AG20443 (cell line): ENCODE data around the gene EDARADD.
"Not testable (repeated sequence)": the region's sequence is repeated elsewhere in the genome, so short reads cannot be mapped to it uniquely, and the experiment has no call there.

Experiments
- DNase-seq: peaks from one replicate; pipeline ENCODE4 v3.0.0; 2012; ENCODE audit warnings: low spot score, mixed read lengths

The EDARADD gene

GRCh38 chr1:236489710-236490377 is 95.8 kb downstream of the EDARADD start:
- DNase-seq, result peak; percentile 65

- DNase-seq, result no peak
Measured at GRCh38 chr1:236491469-236492136, 97.5 kb downstream of the EDARADD start.

GRCh38 chr1:236492378-236492777 is 98.3 kb downstream of the EDARADD start:
- no peak for DNase-seq

- DNase-seq, result no peak
Measured at GRCh38 chr1:236494082-236494481, 100.0 kb downstream of the EDARADD start.

- no peak for DNase-seq
Measured at GRCh38 chr1:236494586-236495466, 100.7 kb downstream of the EDARADD start.

GRCh38 chr1:236495467-236496112 is 101.5 kb downstream of the EDARADD start:
- no peak for DNase-seq

GRCh38 chr1:236497908-236498307 is 103.8 kb downstream of the EDARADD start:
- DNase-seq, result no peak

DNA sequence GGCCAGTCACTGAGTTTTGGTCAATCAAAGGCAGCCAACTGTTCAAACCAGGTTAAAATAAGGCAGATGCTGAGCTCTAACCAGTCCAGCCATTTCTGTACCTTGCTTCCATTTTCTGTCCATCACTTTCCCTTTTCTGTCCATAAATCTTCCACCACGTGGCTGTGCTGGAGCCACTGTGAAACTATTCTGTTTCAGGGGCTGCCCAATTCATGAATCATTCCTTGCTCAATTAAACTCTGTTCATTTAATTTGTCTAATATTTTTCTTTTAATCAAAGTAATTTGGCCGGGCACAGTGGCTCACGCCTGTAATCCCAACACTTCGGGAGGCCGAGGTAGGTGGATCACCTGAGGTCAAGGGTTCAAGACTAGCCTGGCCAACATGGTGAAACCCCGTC is 107.0 kb downstream of the EDARADD start:
- no peak for DNase-seq

DNA sequence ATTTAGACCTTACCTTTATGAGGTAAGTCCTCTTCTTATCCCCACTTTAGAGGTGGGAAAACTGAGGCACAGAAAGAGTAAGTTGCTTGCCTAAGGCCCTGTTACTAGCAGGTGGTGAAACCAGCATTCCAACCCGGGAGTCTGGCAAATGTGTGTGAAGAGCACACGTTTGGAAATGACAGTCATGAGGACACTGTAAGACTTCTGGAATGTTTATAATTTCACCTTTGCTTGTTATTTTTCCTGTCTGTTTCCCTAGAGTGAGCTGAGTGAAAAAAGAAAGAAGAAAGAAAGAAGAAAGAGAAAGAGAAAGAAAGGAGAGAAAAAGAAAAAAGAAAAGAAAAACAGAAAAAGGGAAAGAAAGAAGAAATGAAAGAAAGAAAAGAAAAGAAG is 108.5 kb downstream of the EDARADD start:
- DNase-seq, result no peak

GRCh38 chr1:236502972-236503639 is 109.0 kb downstream of the EDARADD start:
- DNase-seq, result peak; percentile 70

DNA sequence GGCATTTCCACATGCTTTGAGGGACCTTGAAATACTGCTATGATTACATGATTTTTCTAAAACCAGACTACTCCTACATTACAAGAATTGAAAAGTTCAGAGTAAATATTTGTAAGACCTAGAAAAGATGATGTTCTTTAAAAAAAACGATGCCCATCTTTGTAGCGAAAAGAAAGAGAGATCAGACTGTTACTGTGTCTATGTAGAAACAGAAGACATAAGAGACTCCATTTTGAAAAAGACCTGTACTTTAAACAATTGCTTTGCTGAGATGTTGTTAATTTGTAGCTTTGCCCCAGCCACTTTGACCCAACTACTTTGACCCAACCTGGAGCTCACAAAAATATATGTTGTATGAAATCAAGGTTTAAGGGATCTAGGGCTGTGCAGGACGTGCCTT is 110.3 kb downstream of the EDARADD start:
- not testable (repeated sequence) for DNase-seq

- peak; percentile 33 for DNase-seq
Measured at GRCh38 chr1:236507022-236507700, 113.1 kb downstream of the EDARADD start.

DNA sequence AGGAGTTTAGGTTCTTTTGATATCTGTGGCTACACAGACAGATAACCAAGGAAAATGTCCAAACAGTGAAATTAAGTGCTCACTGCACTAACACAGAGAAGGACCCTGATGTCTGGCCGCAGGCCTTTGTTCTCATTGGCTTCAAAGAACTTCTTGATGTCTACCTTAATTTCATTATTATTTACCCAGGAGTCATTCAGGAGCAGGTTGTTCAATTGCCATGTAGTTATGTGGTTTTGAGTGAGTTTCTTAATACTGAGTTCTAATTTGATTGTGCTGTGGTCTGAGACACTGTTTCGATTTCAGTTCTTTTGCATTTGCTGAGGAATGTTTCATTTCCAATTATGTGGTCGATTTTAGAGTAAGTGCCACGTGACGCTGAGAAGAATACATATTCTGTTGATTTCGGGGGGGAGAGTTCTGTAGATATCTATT is 114.5 kb downstream of the EDARADD start:
- no peak for DNase-seq

DNA sequence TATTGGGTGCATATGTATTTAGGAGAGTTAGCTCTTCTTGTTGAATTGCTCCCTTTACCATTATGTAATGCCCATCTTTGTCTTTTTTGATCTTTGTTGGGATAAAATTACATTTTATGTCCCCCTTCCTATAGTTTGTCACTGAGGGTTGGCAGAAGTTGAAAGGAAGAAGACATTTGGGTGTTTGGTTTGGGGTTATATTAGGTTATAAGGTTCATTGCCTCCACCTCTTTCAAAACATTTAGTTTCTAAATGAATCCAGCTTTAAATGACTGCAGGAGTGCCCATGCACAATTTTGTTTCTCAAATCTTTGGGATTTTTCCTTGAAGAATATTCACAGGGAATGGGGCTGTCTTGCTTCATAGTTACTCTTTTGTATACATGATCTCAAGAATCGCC is 115.1 kb downstream of the EDARADD start:
- no peak for DNase-seq

- DNase-seq, result no peak
Measured at GRCh38 chr1:236509647-236510401, 115.7 kb downstream of the EDARADD start.

DNA sequence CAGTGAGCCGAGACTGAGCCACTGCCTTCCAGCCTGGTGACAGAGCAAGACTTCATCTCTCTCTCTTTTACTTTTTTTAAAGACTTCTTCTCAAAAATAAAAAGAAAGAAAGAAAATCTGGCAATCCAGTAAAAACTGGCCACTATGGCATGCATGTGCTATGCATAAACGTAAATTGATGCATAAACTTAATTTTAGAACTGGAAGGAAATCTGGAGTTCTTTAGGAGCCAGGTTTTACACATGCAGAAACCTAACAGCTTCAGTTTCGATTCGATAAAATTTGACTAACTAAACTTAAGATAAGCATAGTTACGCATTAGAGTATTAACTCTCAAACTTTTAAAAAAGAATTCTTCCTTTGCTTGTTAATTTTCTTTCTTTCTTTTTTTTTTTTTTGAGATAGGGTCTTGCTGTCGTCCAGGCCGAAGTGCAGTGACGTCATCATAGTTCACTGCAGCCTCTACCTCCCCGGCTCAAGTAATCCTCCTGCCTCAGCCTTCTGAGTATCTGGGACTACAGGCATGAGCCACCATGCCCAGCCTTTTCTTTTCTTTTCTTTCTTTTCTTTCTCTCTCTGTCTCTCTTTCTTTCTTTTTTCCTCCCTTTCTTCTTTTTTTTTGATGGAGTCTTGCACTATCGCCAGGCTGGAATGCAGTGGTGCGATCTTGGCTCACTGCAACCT is 117.8 kb downstream of the EDARADD start:
- no peak for DNase-seq

DNA sequence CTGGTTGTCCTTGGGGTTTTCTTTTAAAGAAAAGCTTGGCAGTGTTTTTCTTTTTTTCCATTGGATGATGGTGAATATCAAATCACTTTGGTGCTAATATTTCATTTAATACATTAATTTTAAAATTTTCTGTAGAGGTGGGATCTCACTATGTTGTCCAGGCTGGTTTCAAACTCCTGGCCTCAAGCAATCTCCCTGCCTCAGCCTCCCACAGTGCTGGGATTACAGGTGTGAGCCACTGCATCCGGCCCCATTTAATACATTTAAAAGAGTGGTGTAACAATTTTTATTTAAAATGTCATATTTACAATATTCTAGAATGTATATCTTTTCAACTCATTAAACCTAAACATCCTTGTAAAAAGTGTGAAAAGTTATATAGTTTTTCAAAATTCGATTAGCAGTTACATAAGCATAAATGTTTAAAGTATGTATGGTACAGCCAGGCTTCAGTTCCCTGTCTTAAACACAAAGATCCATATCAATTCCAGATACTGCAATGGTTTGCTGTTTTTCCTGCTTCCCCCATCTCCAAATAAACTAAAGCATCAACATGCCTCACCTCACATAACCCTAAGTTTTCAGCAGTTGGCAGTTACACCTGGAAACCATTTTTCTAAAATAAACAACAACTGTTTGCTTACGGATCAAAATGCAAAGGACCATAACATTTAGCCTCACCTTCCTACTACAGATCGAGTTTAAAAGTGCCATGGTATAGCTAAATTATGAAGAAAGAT is 120.8 kb downstream of the EDARADD start:
- DNase-seq, result no peak

- DNase-seq, result no peak
Measured at GRCh38 chr1:236515443-236515958, 121.4 kb downstream of the EDARADD start.
